GM21576 (cell line): ENCODE data around the gene RNF4.

ENCODE experiments used
- ATAC-seq: cut with Tn5 transposase; IDR thresholded peaks from one replicate; pipeline ENCODE4 v1.9.1; 2021; ENCODE audit warnings: mild to moderate bottlenecking, moderate library complexity; ENCODE audit not compliant: unreplicated experiment

RNF4 gene

DNA sequence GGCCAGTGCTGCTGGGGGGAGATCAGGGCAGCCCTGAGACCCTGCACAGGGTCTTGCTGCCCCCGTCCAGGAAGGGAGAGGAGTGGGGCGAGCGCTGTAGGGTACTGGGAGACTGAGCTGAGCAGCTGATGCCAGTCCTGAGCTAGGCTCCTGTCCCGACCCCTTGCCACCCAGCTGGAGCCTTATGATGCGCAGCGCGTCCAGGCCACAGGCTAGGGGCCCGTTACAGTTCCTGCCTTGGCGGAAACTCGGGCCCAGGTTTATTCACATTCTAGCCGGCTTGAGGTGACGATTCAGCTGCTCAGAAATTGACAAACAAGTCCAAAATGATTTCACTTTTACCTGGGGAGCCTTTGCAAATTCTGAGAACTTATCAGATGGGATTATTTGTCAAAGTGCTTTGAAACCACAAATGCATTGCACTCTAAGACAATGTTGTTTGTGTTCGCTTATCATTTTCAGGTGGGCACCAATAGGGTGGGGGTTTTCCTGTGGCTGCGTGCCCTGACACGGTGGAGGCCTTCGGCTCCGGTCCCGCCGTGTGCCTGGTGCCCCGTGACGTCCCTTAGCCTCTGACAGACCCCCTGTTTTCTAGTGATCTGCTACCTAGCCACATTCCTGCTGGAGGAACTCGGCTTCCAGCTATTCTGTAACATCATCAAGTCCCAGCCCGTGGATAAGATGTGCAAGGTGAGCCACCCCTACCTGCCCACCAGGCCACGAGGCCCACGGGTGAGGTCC is 31.3 kb upstream of the RNF4 start:
- ATAC-seq, result no peak

DNA sequence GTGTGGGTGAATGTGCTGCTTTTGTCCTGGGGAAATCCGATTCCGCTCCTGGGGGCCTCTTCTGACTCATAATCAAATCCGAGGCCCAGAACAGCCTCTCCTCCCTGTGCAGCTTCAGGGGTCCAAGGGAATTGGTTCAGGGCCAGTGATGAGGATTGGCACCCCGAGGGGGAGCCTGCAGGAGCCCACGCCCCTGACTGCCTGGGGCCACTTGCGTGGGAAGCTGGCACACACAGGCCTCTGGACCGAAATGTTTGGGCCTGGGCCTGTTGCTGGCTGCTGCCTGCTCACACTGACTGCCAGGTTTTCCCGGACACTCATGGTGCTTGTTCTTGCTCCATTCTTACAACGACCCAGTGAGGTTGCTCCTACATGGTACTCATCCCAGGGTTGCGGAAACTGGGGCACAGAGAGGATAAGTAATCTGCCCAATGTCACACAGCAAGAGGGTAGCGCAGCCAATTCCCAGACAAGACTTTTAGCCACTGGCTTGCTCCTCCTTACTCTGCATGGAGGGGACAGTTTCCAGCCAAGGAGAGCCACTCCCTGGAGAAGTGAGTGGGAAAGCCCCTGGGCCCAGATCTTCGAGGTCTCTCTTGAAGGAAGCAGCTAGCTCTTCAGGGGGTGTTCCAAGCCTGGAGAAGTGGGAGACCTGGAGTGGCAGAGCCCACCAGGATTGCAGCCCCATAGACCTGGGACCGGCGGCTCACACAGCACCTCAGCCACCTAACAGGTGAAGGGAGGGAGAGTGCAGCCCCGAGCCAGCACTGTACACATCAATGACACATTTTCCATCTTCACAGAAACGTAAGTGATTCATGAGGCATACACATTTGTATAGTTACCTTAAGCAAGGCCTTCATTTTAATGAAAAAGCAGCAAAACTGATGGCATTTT is 29.8 kb upstream of the RNF4 start:
- no peak for ATAC-seq

DNA sequence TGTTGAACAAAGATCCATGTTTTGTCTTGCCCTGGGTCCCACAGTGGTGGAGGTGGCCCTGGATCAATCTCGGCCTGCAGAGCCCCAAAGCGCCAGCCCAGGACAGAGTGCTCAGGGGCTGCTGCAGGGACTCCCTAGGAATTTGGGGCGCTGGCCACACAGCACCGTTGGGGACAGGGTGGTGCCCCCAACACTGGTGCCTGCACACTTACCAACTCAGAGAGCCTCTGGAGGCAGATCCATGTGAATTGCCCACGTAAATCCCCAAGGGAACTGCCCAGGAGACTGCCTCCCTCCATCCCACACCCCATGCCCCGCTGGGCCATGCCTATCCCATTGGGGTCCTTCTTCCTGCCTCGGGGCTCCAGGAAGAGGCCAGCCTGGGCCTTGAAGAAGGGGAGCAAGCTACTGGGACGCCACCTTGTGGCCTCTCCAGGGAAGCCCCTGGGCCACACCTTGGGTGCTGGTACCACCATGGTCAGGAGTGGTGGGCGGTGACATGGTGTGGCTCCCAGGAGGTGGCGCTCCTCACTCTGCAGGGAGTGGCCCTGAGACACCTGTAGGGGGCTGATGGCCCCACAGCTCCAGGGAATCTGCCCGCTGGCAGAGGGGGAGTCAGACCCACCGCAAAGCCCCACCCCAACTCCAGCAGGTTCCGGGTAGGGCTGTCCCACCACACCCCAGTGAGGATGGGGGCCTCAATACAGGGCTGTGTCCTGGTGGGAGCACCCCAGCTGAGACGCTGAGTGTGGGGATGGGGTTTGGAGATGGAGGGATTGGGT is 27.3 kb upstream of the RNF4 start:
- peak; percentile 87 for ATAC-seq

DNA sequence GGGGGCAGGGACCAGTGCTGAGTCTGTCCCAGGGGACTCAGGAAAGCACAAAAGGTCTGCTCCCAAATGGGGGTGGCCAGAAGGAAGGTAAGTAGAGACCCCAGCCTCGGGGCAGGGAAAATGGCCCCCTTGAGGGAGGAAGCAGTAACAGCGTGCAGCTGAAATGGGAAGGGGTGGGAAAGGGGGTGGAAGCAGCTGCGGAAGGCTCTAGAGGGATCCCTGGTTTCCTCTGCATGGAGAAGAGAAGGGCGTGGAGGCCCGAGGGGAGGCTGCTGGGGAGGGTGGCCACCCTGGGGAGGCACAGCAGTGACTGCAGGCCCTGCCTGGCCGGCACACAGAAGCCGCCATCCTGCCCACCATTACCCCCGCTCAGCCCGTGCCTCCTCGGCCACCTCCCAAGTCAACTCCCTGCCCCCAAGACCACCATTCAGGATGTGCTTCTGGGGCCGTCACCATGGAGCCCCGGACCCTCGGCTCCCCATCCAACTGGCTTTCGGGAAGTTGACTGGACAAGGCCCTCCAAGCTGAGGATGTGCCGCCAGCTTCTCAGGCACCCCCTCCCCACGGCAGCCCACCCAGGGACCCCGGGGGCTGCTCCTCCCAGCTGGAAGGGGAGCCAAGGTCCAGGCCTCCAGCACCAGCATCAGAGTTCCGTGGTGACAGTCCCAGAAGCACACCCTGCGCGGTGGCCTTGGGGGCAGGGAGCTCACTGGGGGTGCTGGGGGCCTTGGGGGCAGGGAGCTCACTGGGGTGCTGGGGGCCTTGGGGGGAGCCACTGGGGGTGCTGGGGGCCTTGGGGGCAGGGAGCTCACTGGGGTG is 26.5 kb upstream of the RNF4 start:
- no peak for ATAC-seq

DNA sequence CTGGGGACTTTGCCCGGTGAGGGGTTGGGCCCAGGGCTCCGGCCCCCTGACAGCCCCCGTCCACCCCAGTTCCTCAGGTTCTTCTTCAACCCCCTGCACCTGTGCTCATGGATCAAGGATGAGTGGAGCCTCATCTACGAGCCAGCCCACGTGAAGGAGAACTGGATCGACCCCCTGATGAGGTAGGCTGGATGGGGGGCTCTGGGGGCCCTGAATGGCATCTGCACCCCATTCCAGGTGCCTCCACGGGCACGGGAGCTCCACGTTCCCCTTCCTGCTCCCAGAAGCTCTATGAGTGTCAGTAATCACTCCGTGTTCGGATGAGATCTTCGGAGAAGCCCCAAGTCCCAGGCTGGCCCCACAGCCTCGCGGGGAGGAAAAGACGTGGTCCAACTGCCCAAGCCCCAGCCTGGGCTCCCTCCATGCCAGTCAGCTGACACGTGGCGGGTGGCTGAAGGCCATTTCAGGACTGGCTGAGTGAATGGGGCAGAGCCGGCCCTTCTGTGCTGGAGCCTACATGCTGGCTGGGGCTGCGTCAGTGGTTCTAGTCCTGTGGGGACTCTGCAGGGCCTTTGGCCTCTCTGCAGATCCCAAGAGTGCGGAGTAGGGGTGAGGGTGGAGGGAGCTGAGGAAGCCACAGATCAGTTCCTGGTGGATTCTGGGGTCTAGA is 25.7 kb upstream of the RNF4 start:
- no peak for ATAC-seq

DNA sequence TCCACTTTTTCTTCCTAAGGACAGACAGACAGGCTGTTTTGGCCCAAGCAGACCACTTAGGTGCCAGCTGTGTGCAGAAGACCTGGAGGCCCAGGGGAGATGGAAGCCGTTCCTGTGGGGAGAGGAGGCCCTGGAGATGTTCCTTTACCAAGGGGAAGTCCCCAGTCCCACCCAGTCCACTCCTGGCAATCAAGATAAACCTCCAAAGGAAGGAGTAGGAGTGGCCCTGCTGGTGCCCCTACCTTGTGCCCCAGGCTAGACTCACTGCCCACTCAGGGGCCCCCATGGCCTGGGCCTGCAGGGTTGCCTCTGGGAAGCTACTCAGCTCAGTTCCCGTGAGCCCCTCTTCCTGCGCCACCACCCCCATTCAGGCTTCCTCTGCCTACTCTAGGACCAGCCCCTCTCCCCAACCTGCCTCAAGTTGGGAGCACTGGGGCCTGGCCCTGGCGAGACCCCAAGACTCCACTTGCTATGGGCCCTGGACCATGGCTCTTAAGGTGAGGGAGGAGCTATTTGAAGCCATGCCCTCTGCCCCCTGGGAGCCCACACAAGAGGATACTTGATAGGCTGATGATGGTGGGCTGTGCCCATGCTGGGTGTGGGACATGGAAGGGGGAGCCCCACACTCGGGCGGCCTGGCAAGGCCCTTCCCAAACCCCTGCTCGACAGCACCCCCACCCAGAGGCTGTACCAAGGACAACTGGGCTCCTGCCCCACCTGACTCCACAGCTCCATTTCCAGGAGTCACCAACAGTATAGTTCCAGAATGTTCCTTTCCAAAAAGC is 24.8 kb upstream of the RNF4 start:
- ATAC-seq, result no peak

DNA sequence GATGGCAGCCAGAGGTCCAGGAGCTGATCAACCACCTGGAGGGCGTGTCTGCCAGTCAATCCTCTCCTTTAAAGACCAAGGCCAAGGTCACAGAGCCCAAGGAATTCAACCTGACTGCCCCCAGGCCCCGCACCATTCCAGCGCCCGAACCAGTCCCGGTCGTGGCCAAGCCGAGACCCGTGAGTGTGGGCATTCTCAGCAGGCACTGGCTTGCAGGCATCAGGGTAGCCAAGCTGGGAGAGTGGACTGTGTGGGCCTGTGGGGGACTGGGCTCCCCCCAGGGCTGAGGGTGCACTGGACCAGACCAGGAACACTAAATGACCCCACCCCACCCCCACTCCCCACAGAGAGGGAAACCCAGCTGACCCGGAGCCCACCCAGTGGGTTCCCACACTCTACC is 23.8 kb upstream of the RNF4 start:
- ATAC-seq, result no peak

DNA sequence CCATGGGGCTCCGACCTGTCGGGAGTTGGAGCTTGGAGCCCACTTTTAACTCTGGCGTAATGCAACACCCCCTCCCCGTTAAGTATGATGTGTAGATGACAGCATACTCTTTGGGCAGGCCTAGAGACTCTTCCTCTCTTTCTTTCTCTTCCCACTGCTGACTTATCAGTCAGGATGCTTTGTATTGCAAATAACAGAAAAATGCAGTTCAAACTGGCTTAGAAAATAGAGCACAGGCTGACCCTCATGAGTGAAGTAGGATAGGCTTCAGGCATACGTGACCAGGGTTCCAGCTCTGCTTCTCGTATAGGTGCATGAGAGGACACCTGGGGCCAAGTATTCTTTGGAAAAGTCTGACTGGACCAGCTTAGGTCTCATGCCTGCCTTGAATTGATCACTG is 23.3 kb upstream of the RNF4 start:
- ATAC-seq, result no peak

DNA sequence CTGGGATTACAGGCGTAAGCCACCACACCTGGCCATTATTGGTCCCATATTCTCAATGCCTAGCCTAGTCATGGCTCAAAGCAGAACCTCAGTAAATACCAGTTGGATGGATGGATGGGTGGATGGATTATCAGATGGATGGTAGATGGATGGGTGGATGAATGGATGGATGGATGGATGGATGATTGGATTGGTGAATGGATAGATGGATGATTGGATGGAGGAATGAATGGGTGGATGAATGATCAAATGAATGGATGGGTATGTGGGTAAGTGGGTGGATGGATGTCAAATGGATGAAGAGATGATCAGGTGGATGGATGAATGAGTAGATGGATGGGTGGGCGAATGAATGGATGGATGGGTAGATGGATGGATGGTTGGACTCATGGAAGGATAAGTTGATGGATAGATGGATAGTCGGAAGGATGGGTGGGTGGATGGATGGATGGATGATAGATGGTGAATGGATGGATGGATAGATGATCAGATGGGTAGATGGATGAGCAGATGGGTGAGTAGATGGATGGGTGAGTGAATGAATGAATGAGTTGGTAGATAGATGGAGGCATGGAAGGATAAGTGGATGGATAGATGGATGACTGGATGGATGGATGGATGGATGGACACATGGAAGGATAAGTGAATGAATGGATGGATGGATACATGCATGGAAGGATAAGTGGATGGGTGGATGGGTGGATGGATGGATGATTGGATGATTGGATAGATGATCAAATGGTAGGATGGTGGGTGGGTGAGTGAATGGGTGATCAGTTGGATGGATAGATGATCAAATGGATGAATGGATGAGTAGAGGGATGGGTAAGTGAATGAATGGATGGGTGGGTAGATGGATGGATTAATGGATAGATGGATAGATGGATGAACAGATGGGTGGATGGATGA is 22.0 kb upstream of the RNF4 start:
- ATAC-seq, result no peak

DNA sequence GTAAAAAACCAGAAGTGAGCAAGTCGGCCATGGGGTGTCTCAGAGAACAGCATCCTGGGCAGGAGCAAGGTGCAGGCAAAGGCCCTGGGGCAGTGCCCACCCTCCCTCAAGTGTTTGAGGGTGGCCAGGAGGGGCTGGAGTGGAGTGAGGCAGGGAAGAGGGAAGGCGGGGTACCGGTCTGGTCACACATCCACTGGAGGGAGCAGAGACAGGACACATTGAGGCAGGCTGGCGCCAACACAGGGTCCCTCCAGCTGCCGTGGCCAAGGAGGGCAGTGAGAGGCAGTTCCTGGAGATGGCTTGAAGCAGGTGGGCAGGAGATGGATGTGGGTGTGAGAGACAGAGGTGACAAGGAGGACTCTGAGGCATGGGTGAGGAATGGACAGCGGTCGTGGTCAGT is 20.3 kb upstream of the RNF4 start:
- ATAC-seq, result no peak

DNA sequence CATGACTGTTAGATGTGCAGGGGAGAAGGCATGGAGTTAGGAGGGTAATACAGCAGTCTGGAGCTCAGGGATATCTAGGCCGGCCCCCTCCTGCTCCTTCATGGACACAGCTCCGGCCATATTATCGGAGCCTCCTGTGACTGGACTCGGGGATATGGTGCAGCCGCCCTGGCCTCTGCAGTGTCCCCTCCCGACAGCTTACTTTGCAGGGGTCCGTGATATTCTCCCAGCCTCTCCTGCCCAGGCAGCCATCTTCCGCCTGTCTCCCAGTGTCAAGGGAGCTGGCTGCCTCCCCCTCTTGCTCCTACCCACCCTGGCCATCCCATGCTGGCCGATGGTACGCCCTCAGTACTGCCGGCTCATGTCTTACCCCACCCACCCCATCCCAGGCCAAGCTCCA is 19.9 kb upstream of the RNF4 start:
- ATAC-seq, result no peak

DNA sequence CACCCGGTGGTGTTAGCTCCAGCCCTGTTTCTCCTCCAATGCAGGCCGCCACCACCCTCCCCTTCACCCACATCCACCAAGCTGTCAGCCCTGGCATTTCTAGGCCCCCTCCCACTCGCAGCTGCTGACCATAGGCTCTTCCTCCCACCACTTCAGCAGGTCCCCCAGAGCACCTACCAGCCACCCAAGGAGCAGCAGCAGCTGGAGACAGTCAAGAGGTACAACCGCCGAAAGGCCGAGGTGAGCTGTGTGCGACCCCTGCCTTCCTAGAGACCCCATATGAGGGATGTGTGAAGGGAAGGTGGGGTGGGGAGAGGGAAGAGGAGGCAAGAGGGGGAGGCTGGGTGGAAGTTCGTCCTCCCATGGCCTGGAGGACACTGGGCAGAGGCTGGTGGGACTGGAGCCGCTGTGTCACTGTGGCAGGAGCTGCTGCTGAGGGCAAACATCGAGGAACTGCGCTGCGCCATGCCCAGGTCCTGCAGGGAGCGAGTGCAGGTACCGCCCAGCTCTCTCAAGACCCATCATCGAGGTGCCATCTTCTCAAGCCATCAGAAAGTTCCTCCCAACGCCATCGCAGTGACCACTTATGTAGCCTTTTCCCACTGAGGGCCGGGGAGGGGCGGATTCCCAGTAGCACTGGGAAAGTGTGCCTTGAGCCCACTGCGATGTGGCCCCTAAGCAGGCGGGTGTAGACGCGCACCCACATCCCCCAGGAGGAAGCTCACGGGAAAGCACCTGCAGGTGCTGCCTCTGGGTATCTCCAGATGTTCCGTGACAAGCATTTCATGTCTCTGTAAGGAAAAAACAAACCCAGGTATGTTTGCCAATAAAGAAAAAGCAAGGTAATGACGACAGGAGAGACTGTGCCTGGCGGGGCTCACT is 19.2 kb upstream of the RNF4 start:
- ATAC-seq, result no peak

DNA sequence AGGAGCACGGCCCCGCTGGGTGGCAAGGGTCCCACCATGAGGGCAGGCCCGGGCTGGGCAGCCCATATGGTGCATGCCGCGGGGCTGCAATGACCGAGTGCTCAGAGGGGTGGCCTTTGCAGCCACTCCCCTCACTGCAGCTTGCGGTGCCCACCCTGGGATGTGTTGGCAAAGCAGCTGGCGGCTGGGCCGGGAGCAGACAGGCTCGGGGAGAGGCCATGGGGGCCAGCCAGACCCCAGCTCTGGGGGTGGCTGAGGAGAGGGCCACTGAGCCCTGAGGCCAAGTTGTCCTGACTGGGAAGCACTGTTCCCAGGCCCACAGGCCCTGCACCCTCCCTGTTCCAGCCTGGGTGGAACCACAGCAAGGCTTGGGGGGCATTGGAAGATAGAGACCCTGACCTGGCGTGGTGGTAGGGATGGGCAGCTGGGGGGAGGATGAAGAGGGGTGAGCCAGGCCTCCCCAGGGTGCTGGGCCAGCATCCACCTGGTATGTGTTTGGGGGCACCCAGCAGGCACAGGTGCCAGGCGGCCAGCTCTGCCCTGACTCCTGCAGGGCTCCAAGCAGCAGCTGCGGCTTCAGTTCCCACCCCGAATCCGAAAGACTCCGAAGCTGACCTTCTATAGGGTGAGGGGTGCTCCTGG is 18.4 kb upstream of the RNF4 start:
- ATAC-seq, result no peak

DNA sequence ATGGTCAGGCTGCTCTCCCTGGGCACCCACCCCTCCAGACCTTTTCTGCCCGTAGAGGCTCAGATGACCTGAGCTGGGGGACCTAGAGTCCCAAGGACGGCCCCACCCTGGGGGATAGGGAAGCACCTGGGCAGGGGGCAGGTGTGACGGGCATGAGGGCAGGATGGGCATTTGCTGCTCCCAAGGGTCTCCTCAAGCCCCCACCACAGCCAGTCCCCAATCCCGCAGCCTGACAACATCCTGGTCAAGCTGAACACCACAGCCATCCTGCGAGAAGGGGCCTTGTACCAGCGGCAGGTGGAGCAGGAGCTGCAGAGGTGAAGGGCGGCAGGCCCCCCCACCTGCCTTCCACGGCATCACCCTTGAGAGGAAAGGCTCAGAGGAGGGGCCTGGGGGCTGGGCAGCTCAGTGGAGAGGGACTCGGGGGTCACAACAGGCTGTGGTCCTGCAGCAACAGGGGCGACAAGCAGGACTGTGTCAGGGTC is 17.8 kb upstream of the RNF4 start:
- no peak for ATAC-seq

DNA sequence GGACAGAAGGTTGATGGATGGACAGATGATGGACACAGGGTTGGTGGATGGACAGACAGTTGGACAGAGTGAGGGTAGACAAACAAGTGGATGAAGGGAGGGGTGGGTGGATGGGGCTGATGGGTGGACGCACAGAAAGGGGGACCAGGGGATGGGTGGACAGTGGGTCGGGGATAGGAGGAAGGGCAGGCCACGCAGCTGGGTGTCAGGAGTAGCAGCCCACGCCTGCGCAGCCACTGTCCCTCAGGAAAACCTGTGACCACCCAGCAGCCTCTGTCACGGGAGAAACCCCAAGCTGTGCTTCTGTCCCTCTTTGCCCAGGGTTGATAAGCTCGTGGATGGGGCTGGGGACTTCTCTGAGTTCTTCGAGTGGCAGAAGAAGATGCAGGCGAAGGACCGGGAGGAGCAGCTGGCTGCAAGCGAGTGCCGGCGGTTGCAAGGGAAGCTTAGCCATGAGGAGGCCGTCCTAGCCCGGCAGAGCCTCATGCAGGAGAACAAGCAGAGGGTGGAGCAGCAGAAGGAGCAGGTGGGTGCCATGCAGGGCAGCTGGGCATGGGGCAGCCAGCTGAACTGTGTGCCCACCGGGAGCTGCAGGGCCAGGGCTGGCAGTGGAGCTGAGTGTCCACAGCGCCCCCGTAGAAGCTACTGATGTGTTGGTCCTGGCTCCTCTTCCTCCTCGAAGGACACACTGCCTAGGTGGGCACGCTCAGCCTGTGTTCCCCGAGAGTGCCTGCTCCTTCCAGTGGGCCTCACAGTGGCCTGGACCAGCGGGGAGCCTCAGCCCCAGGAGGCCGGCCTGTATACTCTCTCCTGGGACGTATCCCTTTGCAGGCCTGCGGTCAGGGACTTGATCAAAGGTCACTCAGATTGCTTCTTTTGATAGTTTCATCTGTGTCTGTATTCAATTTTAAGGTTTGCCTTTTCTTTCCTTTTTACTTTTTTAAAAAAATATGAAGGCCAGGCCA is 16.8 kb upstream of the RNF4 start:
- ATAC-seq, result no peak
